Endothelial cell of umbilical vein (primary cell): Measurements from ENCODE around the gene RNF157. TPM values are rescaled to one million over a fixed set of nuclear protein-coding genes. Genes with fewer than 3 reads are reported as not detected.

Source experiments
- BruUV-seq: library from RNA; stranded (reverse); fragments of 400-500 nt; replicated peaks from 2 replicates; lab custom pipeline; 2021; lab: Mats Ljungman, UMichigan
- CTCF ChIA-PET: fragments of 300-600, 350-600 bp; sonication (Branson Sonifier 250); formaldehyde crosslinking; loops from one replicate; lab custom pipeline; 2021; ENCODE audit warnings: antibody characterized with exemption, inconsistent platforms; lab: Charles Lee
- POLR2A ChIA-PET: fragments of 300-600, 350-600 bp; sonication (Branson Sonifier 250); formaldehyde crosslinking; loops from one replicate; lab custom pipeline; 2021; ENCODE audit warnings: antibody characterized with exemption, inconsistent platforms; lab: Charles Lee
- DNase-seq: peaks from one replicate; pipeline ENCODE4 v3.0.0-alpha.2; 2011; ENCODE audit warnings: low read depth, low spot score
- FAIRE-seq: peaks from 2 replicates; lab custom pipeline; 2011; peaks lifted over from hg19 to GRCh38; lab: Jason Lieb, UNC
- H2AFZ ChIP-seq: 2 replicates; pipeline ENCODE4 v1.6.0; 2012; ENCODE audit warnings: low read depth, low read length, control low read depth, inconsistent platforms
- H3K27ac ChIP-seq: 2 replicates; pipeline ENCODE4 v1.5.1; 2011; ENCODE audit warnings: low read depth, mild to moderate bottlenecking, control low read depth, low read length, moderate library complexity; ENCODE audit not compliant: insufficient read depth
- H3K27me3 ChIP-seq, 2 experiments: 2 replicates each; pipeline versions ENCODE4 v1.6.0 to v1.6.1; 2011; ENCODE audit warnings: low read length in 2 of 2, mixed read lengths in 1 of 2; ENCODE audit not compliant: control insufficient read depth in 2 of 2, insufficient read depth in 2 of 2
- H3K36me3 ChIP-seq, 2 experiments: 2 replicates in 1 of 2; 3 replicates in 1 of 2; pipeline ENCODE4 v1.5.1; 2011; ENCODE audit warnings: low read length in 2 of 2, mild to moderate bottlenecking in 1 of 2, moderate library complexity in 1 of 2; ENCODE audit not compliant: control insufficient read depth in 2 of 2, insufficient read depth in 2 of 2; ENCODE audit errors: extremely low read depth in 1 of 2
- H3K4me1 ChIP-seq: 3 replicates; pipeline ENCODE4 v1.5.1; 2011; ENCODE audit warnings: mild to moderate bottlenecking, low read length; ENCODE audit not compliant: control insufficient read depth, insufficient read depth; ENCODE audit errors: extremely low read depth
- H3K4me2 ChIP-seq: 2 replicates; pipeline ENCODE4 v1.6.1; 2011; ENCODE audit warnings: low read length, control low read depth, mixed read lengths; ENCODE audit not compliant: insufficient read depth
- H3K4me3 ChIP-seq, 3 experiments: fragments of 200-600 bp in 1 of 3; sonication (generic), shearing (Covaris generic) in 1 of 3; replicated peaks in 1 of 3; 2 replicates each; pipeline ENCODE4 v1.5.1; 2011 to 2016; ENCODE audit warnings: control low read depth in 3 of 3, low read length in 3 of 3, mild to moderate bottlenecking in 2 of 3, inconsistent platforms in 1 of 3, low read depth in 1 of 3, moderate library complexity in 1 of 3; ENCODE audit not compliant: insufficient read depth in 1 of 3
- H3K79me2 ChIP-seq: 2 replicates; pipeline ENCODE4 v1.6.0; 2012; ENCODE audit warnings: low read length, inconsistent platforms; ENCODE audit not compliant: control insufficient read depth, insufficient read depth
- H3K9ac ChIP-seq: replicated peaks from 2 replicates; pipeline ENCODE3; 2011; ENCODE audit warnings: low read length, control low read depth; ENCODE audit not compliant: insufficient read depth; ENCODE audit errors: extremely low read depth
- H3K9me1 ChIP-seq: replicated peaks from 3 replicates; pipeline ENCODE4 v1.6.0; 2011; ENCODE audit warnings: mild to moderate bottlenecking, low read length; ENCODE audit not compliant: control insufficient read depth, insufficient read depth; ENCODE audit errors: extremely low read depth
- H3K9me3 ChIP-seq: replicated peaks from 2 replicates; pipeline ENCODE4 v1.5.1; 2012; ENCODE audit warnings: low read length, inconsistent platforms; ENCODE audit not compliant: control insufficient read depth, insufficient read depth
- H4K20me1 ChIP-seq: replicated peaks from 2 replicates; pipeline ENCODE3; 2011; ENCODE audit warnings: mild to moderate bottlenecking, low read length; ENCODE audit not compliant: control insufficient read depth, insufficient read depth; ENCODE audit errors: extremely low read depth
- CTCF ChIP-seq, 2 donors: IDR thresholded peaks; 1 replicate in 1 of 2; 2 replicates in 1 of 2; pipeline ENCODE4 v1.5.1; 2011; ENCODE audit warnings: low read length in 2 of 2, mild to moderate bottlenecking in 2 of 2, moderate library complexity in 2 of 2, control low read depth in 1 of 2, inconsistent platforms in 1 of 2, low read depth in 1 of 2; ENCODE audit not compliant: insufficient read depth in 1 of 2; ENCODE audit errors: extremely low read depth in 1 of 2
- EZH2 ChIP-seq: IDR thresholded peaks from 2 replicates; pipeline ENCODE4 v1.6.1; 2012; ENCODE audit warnings: borderline replicate concordance, low read depth, mild to moderate bottlenecking, moderate library complexity, low read length, inconsistent platforms; ENCODE audit not compliant: severe bottlenecking
- GATA2 ChIP-seq: IDR thresholded peaks from 2 replicates; pipeline ENCODE4 v1.7.0; 2011; ENCODE audit warnings: low read depth, mild to moderate bottlenecking, moderate library complexity, mixed read lengths, low read length; ENCODE audit not compliant: insufficient read length, insufficient read depth
- JUN ChIP-seq: IDR thresholded peaks from 2 replicates; pipeline ENCODE4 v1.6.1; 2011; ENCODE audit warnings: borderline replicate concordance, low read depth; ENCODE audit not compliant: insufficient read length, insufficient read depth
- MAX ChIP-seq: IDR thresholded peaks from 2 replicates; pipeline ENCODE4 v1.6.1; 2011; ENCODE audit not compliant: insufficient read depth, insufficient read length
- MYC ChIP-seq: IDR thresholded peaks from one replicate; pipeline ENCODE4 v1.6.1; 2011; ENCODE audit warnings: mild to moderate bottlenecking, low read depth, low read length
- POLR2AphosphoS5 ChIP-seq: IDR thresholded peaks from 2 replicates; pipeline ENCODE4 v1.6.1; 2012; ENCODE audit warnings: low read depth, mild to moderate bottlenecking, control low read depth, low read length, moderate library complexity; ENCODE audit not compliant: insufficient read depth
- dilution Hi-C: fragments of 300-500 bp; cut with MboI; formaldehyde crosslinking; loops from one replicate; pipeline ENCODE4 v1.15.0; 2019; ENCODE audit warnings: low sequenced_read_pairs; ENCODE audit not compliant: extremely low pct_ligation_motif_present
- intact Hi-C: fragments of 100-400 bp; cut with micrococcal nuclease; formaldehyde crosslinking; loops from one replicate; pipeline ENCODE4 v1.10.0; 2022
- polyA plus RNA-seq, 4 experiments: library from polyadenylated mRNA; depleted of rRNA in 3 of 4; stranded (reverse) in 3 of 4; unstranded in 1 of 4; fragments of >200 nt; gene quantifications; 2 replicates each; pipeline versions ENCODE4 v1.2.1 to v1.2.3, GENCODE V29; 2011 to 2012; ENCODE audit warnings: missing spikeins in 1 of 4
- total RNA-seq: library from RNA; stranded (reverse); gene quantifications from 2 replicates; pipeline ENCODE4 v1.2.3, GENCODE V29; 2021

Gene RNF157
- total and polyA plus RNA-seq, 2 donors (not counting 3 experiments of a cell fraction or from before 2014, with no cell fraction given), result 0.07 to 0.86 TPM

GRCh38 chr17:76131051-76131691 lies 109.1 kb downstream of the RNF157 start:
- Histone ChIP-seq H3K27me3 (peaks cover 2 to 4% of the 10 kb centered on the region in 2 experiments), H2AFZ (no peak overlapping the region), H3K9ac (no peak overlapping the region), H4K20me1 (no peaks in the 10 kb centered on the region), H3K4me1 (no peaks in the 10 kb centered on the region), H3K27ac (no peak overlapping the region), H3K9me3 (no peaks in the 10 kb centered on the region), H3K4me2 (no peak overlapping the region), H3K79me2 (no peaks in the 10 kb centered on the region), H3K9me1 (no peaks in the 10 kb centered on the region), H3K4me3 (no peak overlapping the region), H3K36me3 (no peaks in the 10 kb centered on the region)
- FAIRE-seq (no peak), DNase-seq (no peak)
- BruUV-seq, result no TSS peak
- POLR2A ChIA-PET, result no interaction called here
- CTCF ChIA-PET, result interaction anchor here (0.9 to 1.8 kb wide), 3 partner anchors 10 to 173 kb away, joined by 3 to 6 read pairs (median 4); no protein-coding TSS in a partner anchor
- intact Hi-C loops, result no loop called here
- TF ChIP-seq POLR2AphosphoS5 (no peak), JUN (no peak), CTCF (IDR thresholded peaks at IDR 0.05; ENCODE audit: extremely low read depth in 1 of 2, insufficient read depth in 1 of 2, low read depth in 1 of 2, low read length in 2 of 2) (no peak)
- dilution Hi-C loops, result no loop called here

- Histone ChIP-seq H3K27ac (no peak overlapping the region), H3K4me2 (no peak overlapping the region), H3K4me1 (no peaks in the 10 kb centered on the region), H3K36me3 (no peaks in the 10 kb centered on the region), H3K27me3 (peaks cover 2 to 4% of the 10 kb centered on the region in 2 experiments), H3K9ac (no peak overlapping the region), H3K79me2 (no peaks in the 10 kb centered on the region), H2AFZ (no peak overlapping the region), H3K4me3 (no peak overlapping the region), H3K9me1 (no peaks in the 10 kb centered on the region), H4K20me1 (no peaks in the 10 kb centered on the region), H3K9me3 (no peaks in the 10 kb centered on the region)
- DNase-seq, result no peak
- ChIA-PET POLR2A (no interaction called here), CTCF (interaction anchor here (0.6 to 1.8 kb wide), 5 partner anchors 9 to 174 kb away, joined by 3 to 6 read pairs (median 4); no protein-coding TSS in a partner anchor)
- no peak for TF ChIP-seq MYC
- TF ChIP-seq MAX, result no peak
- no peak for TF ChIP-seq EZH2
- no peak for TF ChIP-seq GATA2
- no TSS peak for BruUV-seq
- dilution Hi-C loops (no loop called here), intact Hi-C loops (no loop called here)
- no peak for FAIRE-seq
Measured at GRCh38 chr17:76130473-76130872, 109.8 kb downstream of the RNF157 start.
